Stimulated activated CD4-positive, alpha-beta T cell treated with anti-CD3 and anti-CD28 coated beads, Interleukin-1b, Interleukin-23, amount 100 ng/mL, for 1 hour (primary cell): ENCODE results near the gene LYZ.

Source experiments
- DNase-seq, 2 donors: peaks; one replicate each; pipeline ENCODE4 v3.0.0-alpha.2; 2020; ENCODE audit warnings: low read depth in 2 of 2

Gene LYZ

GRCh38 chr12:69386921-69387320 is 38.7 kb downstream of the LYZ start:
- no peak for DNase-seq

- DNase-seq, result no peak
Measured at GRCh38 chr12:69388371-69388770, 40.2 kb downstream of the LYZ start.

- DNase-seq, result no peak
Measured at GRCh38 chr12:69389831-69390230, 41.6 kb downstream of the LYZ start.

- no peak for DNase-seq
Measured at GRCh38 chr12:69392179-69392928, 44.2 kb downstream of the LYZ start.

- DNase-seq, result no peak
Measured at GRCh38 chr12:69396041-69396440, 47.9 kb downstream of the LYZ start.

- DNase-seq, result no peak
Measured at GRCh38 chr12:69396963-69397362, 48.8 kb downstream of the LYZ start.

- DNase-seq, result no peak
Measured at GRCh38 chr12:69397978-69398377, 49.8 kb downstream of the LYZ start.

- DNase-seq, result no peak
Measured at GRCh38 chr12:69401940-69402339, 53.8 kb downstream of the LYZ start.
